HL-60/S4 (cell line): Measurements from ENCODE around the gene STXBP2.

Source experiments
- in situ Hi-C: fragments of 300-500 bp; cut with MboI; formaldehyde crosslinking; loops from 2 replicates; pipeline ENCODE4 v1.14.3; 2022; ENCODE audit warnings: low sequenced_read_pairs

STXBP2 gene

DNA sequence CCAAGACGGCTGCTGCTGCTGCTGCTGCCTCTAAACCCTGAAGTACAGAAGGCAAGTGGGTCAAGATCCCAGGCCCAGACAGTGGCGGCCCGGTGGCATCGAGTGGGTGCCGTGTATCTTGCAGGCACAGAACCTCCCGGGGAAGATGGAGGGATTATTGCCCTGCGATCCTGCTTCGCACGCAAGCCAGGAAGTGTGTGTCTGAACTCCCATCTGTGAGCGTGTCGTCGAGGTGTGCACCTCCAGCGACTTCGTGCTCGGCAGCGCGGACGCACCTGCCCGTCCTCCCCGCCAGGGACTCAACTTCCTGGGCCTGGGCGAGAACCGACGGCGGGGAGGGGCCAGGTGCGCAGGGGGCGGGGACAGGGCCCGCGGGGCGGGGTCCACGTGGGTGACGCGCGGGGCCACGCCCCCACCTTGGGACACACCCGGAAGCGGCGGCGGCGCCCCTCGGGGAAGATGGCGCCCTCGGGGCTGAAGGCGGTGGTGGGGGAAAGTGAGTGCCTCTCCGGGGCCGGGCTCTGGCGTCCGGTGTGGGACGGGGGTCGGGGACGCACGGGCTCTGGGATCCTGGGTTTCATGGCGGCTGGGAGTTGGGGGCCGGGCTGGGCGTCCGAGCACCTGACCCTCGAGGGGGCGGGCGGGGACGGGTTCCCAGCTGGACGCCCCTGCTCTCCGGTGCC is at the start of gene STXBP2:
STXBP2 (plus strand) TSS at position 420 of the 683 bp plus-strand sequence; CDS start at position 460, 40 bp downstream.
- in situ Hi-C loops = no loop called here

DNA sequence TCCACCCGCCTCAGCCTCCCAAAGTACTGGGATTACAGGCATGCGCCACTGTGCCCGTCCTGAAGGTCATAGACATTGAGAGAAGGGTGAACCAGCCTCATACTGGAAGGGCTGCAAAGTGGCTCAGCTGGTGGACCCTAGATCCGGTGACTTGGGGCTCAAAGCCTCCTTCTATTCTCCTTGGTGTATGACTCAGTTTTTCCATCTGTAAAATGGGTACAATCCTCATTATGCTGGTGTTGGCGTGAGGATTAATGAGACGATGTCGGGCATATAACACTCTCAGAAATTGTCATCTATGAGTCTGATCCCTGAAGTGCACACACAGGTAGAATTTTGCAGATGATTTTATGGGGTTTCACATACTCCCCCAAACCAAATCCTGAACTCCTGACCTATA is 47.1 kb upstream of the STXBP2 start:
- in situ Hi-C loops = no loop called here

DNA sequence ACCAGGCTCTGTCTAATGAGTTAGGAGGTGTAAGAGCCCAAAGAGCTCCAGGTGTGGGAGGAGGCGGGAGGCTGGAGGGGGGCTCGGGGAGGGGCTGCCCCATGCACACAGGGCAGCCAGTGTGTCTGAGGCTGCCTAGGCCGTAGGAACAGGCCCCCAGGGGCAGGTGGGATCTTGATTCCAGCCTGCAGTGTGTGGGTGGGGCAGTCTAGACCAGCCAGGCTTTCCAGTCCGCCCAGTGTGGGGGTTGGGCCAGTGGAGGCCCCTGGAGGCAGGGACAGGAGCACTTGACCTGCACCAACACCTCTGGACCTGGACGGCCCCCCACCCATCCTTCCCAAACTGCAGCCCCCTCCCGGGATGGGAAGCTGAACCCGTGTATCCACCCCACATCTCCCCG is 46.7 kb upstream of the STXBP2 start:
- in situ Hi-C loops = no loop called here

DNA sequence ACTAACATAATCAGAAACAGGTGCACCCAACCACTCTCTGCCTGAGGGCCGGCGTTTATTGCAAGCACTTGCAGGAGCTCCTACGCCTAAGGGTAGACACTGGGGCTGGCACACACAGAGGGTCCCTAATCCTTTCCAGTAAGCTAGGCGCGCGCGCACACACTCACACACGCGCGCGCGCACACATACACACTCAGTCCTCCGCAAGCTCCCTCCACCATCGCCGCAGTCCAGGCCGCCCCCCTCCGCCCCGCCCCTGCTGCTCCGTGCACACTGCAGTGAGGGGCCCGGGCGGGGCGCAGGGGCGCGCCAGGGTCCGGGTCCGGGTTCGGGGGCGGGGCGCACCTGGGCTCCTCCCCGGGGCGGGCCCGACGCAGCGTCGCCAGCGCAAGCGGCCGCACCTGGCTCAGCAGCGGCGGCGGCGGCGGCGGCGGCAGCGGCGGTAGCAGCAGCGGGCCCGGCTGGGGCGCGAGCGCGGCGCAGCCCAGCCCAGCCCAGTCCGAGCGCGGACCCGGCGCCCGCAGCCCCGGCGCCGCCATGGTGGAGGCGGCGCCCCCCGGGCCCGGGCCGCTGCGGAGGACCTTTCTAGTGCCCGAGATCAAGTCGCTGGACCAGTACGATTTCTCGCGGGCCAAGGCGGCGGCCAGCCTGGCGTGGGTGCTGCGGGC is 41.3 kb upstream of the STXBP2 start, which contains the start of gene CAMSAP3:
CAMSAP3 (plus strand) TSS at position 398 of the 668 bp plus-strand sequence; CDS start at position 538, 140 bp downstream.
- in situ Hi-C loops = no loop called here

DNA sequence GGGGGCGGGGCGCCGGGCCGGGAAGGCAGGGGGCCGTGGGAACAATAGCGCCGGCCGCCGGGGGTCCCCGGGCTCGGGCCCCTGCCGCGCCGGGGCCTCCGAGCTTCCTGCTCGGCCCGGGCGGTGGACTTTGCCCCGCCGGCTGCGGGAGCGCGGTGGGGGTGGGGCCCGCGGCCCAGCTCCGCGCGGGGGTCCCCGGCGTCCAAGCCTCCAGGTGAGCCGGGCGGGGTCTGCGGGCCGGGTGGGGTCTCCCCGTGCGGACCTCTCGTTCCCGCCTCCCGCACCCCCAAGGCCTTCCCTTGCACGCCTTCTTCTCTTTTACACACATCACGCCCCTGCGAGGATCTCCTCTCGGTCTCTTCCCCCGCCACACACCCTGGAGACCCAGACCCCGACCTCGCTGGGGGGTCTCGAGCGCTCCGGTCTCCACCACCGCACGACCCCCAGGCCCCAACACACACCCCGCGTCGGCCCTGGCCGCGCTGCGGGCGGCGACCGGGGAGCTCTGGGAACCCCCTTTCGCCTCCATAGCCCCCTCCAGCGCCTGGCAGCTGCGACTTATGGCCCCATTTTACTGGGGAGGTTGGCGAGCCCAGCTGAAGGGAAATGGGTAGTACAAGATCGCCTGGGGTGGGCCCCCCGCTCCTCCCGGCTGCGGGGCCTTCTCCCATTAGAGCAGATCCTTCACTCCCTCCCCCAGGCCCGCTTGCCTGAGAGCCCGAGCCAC is 40.5 kb upstream of the STXBP2 start:
- in situ Hi-C loops = no loop called here

DNA sequence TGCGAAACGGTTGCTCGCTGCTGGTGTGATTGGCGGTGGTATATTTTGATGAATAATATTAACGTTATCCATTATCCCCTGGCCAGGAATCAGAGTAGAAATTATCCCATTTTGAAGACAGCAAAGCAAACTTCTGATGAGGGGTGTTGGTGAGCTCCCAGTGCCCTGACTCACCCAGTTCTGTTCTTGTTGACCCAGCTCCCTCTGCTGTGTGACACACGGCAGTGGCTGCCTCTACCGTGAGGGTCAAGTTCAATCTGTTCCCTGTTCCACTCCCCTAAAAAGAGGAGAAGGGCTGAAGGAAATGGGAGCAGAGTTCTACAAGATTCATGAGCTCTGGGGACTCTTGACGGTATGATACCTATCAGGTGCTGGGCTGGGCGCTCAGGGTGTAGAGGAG is 39.2 kb upstream of the STXBP2 start:
- in situ Hi-C loops = no loop called here

DNA sequence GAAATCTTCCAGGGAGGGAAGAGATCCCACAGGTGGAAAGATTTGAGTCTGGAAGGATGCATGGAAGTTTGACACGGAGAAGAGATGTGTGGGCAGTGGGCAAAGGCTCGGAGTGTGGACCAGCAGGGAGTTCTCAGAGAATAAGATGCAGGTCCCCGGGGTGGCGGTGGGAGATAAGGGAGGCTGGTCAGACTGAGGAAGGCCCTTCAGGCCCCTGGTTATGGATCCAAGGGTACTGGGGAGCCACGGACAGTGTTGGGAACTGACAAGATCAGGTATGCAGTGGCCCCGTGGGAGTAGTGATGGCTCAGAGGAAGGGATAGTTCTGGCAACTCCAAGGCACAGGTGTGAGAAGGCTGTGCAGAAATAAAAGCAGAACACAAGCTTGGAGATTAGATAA is 38.7 kb upstream of the STXBP2 start:
- in situ Hi-C loops = no loop called here

DNA sequence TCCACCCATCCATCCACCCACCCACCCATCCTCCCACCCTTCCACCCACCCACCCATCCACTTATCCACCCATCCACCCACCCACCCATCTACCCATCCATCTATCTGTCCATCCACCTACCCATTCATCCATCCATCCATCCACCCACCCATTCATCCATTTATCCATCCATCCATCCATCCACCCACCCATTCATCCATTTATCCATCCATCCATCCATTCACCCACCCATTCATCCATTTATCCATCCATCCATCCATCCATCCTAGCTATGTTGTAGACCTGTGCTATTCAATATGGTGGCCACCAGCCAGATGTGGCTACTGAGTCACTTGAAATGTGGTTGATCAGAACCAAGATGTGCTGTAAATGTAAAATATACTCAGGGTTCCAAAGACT is 36.2 kb upstream of the STXBP2 start:
- in situ Hi-C loops = no loop called here

GRCh38 chr19:7602240-7602934 is 34.5 kb upstream of the STXBP2 start:
- in situ Hi-C loops = no loop called here

- in situ Hi-C loops = no loop called here
Measured at GRCh38 chr19:7602935-7603497, 33.9 kb upstream of the STXBP2 start.

DNA sequence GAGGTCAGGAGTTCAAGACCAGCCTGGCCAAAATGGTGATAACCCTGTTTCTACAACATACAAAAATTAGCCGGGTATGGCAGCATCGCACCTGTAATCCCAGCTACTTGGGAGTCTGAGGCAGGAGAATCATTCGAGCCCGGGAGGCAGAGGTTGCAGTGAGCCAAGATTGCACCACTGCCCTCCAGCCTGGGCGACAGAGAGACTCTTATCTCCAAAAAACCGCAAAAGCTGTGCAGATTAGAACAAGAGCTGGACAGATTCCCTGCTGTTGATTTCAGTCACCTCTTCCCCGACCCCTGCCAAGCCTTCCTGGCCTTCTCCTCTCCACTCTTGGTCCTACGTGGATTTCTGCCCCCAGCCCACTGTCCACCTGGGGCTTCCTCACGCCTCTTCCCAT is 33.0 kb upstream of the STXBP2 start:
- in situ Hi-C loops = no loop called here

DNA sequence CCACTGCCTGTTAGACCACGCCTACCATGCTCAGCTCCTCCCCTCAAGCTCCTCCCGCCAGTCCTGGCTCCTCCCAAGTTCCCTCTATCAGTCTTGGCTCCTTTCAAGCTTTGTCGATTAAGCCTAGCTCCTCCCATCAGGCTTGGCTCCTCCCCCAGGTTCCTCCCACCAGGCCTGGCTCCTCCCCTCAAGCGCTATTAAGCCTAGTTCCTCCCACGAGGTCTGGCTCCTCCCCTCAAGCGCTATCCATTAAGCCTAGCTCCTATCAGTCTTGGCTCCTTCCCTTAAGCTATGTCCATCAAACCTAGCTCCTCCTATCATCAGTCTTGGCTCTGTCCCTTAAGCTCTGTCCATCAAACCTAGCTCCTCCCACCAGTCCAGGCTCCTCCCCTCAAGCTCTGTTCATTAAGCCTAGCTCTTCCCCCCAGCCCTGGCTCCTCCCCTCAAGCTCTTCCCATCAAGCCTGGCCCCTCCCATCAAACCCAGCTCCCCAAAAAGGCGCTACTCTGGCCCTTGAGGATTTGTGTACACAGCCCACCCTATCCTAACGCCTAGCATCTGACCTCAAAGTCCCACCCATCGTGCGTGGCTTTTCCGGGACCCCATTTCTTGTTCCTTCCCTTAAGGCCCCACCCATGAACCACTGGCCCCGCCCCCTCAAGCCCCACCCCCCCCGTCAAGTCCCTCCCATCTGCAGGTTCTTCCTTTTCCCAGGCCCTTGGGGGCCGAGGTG is 31.3 kb upstream of the STXBP2 start:
- in situ Hi-C loops = no loop called here

GRCh38 chr19:7606289-7606688 is 30.6 kb upstream of the STXBP2 start:
- in situ Hi-C loops = no loop called here

GRCh38 chr19:7607212-7607873 is 29.6 kb upstream of the STXBP2 start:
- in situ Hi-C loops = no loop called here

DNA sequence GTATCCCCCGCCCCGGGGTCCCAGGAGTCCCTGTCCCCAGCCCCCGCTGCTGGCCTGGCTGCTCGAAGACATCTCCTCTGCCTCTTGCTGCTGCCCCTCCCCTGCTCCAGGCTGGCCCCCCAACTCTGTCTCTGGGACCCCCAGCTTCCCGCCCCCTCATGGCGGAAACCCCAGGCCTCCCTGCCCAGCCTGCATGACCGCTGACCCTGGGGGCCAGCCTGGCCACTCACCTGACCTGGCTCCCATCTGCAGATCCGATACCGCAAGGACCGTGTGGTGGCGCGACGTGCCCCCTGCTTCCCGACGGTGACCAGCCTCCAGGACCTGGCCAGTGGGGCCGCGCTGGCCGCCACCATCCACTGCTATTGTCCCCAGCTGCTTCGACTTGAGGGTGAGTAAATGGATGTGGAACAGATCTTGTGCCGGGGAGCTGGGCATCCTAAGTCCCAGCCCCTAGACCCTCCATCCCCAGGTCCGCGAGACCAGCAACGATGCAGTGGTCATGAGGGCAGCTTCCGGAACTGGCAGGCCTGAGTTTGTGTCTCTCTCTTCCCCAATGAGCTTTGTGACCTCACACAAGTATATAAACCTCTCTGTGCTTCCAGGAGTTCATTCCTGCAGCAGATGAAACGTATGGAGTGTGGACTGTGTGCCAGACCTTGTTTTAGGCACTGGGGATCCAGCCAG is 28.9 kb upstream of the STXBP2 start:
- in situ Hi-C loops = no loop called here

DNA sequence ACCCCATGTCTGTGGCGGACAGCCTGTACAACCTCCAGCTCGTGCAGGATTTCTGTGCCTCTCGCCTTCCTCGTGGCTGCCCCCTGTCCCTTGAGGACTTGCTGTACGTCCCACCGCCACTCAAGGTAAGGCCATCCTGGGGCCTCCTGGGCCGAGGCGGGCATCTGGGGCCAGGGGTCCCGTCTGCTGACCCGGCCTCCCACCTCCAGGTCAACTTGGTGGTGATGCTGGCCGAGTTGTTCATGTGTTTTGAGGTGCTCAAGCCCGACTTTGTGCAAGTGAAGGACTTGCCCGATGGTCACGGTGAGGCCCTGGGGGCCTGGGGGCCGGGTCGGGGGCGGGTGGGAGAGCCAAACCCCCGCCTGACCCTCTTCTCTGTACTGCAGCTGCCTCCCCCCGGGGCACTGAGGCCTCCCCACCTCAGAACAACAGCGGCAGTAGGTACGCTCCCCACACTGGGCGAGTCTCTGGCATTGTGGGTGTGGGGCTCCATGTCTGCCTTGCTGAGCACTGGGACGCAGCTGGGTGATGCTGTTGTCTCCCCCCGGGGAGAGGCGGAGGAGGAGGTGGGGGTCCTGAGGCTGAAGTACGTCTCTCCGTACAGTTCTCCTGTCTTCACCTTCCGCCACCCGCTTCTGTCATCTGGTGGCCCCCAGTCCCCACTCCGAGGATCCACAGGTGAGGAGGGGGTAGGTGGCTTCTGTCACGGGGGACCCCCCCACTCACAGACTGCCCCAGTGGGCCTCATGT is 26.2 kb upstream of the STXBP2 start:
- in situ Hi-C loops = no loop called here

DNA sequence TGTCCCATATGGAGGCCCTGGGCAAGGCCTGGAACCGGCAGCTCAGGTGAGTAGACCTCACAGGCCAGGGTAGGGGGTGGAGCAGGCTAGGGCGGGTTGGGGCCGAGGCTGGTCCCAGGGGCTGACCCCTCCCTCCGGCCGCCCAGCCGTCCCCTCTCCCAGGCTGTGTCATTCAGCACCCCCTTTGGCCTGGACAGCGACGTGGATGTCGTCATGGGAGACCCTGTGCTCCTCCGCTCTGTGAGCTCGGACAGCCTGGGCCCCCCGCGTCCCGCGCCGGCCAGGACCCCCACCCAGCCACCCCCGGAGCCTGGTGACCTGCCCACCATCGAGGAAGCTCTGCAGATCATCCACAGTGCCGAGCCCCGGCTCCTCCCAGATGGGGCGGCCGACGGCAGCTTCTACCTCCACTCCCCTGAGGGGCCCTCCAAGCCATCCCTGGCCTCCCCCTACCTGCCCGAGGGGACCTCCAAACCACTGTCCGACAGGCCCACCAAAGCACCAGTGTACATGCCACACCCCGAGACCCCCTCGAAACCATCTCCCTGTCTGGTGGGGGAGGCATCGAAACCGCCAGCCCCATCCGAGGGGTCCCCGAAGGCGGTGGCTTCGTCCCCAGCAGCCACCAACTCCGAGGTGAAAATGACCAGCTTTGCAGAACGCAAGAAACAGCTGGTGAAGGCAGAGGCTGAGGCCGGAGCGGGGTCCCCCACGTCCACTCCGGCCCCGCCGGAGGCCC is 25.2 kb upstream of the STXBP2 start:
- in situ Hi-C loops = no loop called here
